Neutrophil (primary cell): ENCODE results near the gene TRMU.
A peak's percentile ranks its signal among the peaks of the same experiment; 100 is the strongest.

Experiments used
- H3K27ac ChIP-seq: fragments of 200-600 bp; sonication (generic); 2 replicates; pipeline ENCODE4 v1.5.1; 2016; ENCODE audit warnings: mild to moderate bottlenecking, moderate library complexity
- H3K27me3 ChIP-seq: fragments of 200-600 bp; sonication (generic); 2 replicates; pipeline ENCODE4 v1.6.0; 2016; ENCODE audit warnings: mild to moderate bottlenecking
- H3K36me3 ChIP-seq: fragments of 200-600 bp; sonication (generic); 2 replicates; pipeline ENCODE4 v1.5.1; 2017
- H3K4me1 ChIP-seq, 2 experiments: fragments of 200-600 bp in 1 of 2; sonication (generic) in 1 of 2; 1 replicate in 1 of 2; 2 replicates in 1 of 2; pipeline versions ENCODE4 v1.5.1 to v1.6.1; 2013 to 2016; ENCODE audit warnings: low read depth in 1 of 2, low read length in 1 of 2, mild to moderate bottlenecking in 1 of 2, moderate library complexity in 1 of 2; ENCODE audit not compliant: control insufficient read depth in 1 of 2, insufficient read depth in 1 of 2
- H3K4me3 ChIP-seq, 2 experiments: fragments of 200-600 bp in 1 of 2; sonication (generic) in 1 of 2; 1 replicate in 1 of 2; 2 replicates in 1 of 2; pipeline ENCODE4 v1.5.1; 2013 to 2016; ENCODE audit warnings: low read depth in 1 of 2, low read length in 1 of 2, mild to moderate bottlenecking in 1 of 2, moderate library complexity in 1 of 2
- H3K9me3 ChIP-seq: fragments of 200-600 bp; sonication (generic); 2 replicates; pipeline ENCODE4 v1.5.1; 2016
- CTCF ChIP-seq: fragments of 200-600 bp; sonication (generic); IDR thresholded peaks from 2 replicates; pipeline ENCODE4 v1.5.1; 2016; ENCODE audit warnings: antibody characterized with exemption

Gene TRMU

GRCh38 chr22:46330426-46330825, 5.1 kb upstream of the TRMU start:
- Histone ChIP-seq H3K9me3 (no peaks in the 10 kb centered on the region), H3K36me3 (peaks cover 69% of the 10 kb centered on the region), H3K27me3 (no peaks in the 10 kb centered on the region), H3K4me1 (peaks cover 3 to 5% of the 10 kb centered on the region in 2 experiments), H3K4me3 (no peak overlapping the region), H3K27ac (no peak overlapping the region)
- TF ChIP-seq CTCF = no peak

DNA sequence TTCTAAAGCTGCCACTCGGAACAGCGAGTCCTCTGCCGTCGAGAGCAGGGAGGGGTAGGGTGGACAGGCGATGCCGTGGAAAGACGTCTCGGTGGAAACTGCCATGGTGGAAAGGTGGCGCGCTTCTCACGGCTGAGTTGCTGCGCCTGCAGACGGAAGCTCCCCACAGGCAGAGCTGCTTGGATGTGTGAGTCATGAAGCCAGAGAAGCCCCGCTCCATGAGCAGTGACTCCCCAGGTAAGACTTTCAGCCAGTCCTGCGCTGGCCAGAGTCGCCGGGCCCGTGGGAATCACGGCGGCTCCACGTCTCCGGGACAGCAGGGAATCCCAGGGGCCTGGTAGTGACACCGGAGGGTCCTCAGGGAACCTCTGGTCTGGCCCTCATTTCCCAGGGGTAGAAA, 4.0 kb upstream of the TRMU start:
- H3K36me3 ChIP-seq = peaks cover 59% of the 10 kb centered on the region

GRCh38 chr22:46336119-46337078, 885 bp downstream of the TRMU start:
- peaks cover 45% of the 10 kb centered on the region for H3K36me3 ChIP-seq
- peaks cover 12 to 16% of the 10 kb centered on the region in 2 experiments for H3K4me1 ChIP-seq
- peak overlapping the region; percentile 88 to 93 for H3K4me3 ChIP-seq
- TF ChIP-seq CTCF = no peak
- peak overlapping the region; percentile 79 for H3K27ac ChIP-seq
- H3K27me3 ChIP-seq = no peaks in the 10 kb centered on the region
- H3K9me3 ChIP-seq = no peaks in the 10 kb centered on the region

More for the DNA sequence above, 4.0 kb upstream of the TRMU start:
- no peaks in the 10 kb centered on the region for H3K27me3 ChIP-seq
- H3K27ac ChIP-seq = no peak overlapping the region
- H3K4me3 ChIP-seq = no peak overlapping the region
- TF ChIP-seq CTCF = no peak
- peaks cover 9 to 11% of the 10 kb centered on the region in 2 experiments for H3K4me1 ChIP-seq
- no peaks in the 10 kb centered on the region for H3K9me3 ChIP-seq

DNA sequence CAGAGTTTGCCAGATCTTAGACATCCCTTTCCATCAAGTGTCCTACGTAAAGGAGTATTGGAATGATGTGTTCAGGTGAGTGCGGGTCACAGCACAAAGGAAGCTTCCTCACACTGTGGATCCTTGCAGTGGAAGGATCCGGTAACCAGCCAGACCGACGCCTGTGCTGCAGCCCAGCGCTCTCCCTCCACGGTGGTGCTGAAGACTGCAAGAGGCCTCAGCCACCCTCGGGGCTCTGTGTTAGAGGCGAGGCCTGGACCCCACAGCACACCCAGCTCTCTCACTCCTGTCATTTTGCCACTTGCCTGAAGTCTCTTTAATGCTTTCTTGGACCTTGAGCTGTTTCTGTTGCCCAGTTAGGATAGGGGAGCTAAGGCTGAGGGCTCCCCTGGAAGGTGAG, 2.4 kb downstream of the TRMU start:
- TF ChIP-seq CTCF = no peak
- Histone ChIP-seq H3K4me1 (peaks cover 12 to 16% of the 10 kb centered on the region in 2 experiments), H3K9me3 (no peaks in the 10 kb centered on the region), H3K27me3 (no peaks in the 10 kb centered on the region), H3K36me3 (peaks cover 47% of the 10 kb centered on the region), H3K27ac (no peak overlapping the region), H3K4me3 (no peak overlapping the region)

DNA sequence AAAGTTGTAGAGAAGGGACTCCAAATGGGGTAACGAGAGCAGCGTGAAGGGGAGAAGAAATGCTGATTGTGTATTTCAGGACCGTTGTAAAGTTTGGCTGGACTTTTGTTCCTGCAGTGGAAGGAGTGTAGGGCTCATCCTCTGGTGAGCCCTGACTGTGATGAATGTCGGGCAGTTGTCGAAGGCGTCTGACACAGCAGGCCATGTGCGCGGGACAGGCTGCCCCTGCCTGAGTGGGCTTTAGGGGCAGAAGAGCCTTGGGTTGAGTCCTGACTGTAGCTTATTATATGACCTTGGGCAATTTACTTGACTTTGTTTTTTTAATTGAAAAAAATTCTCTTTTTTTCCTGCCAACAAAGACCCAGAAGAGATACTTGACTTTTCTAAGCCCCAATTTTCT, 3.1 kb downstream of the TRMU start:
- Histone ChIP-seq H3K4me1 (peaks cover 12 to 16% of the 10 kb centered on the region in 2 experiments), H3K27ac (no peak overlapping the region), H3K36me3 (peaks cover 53% of the 10 kb centered on the region), H3K4me3 (no peak overlapping the region), H3K9me3 (no peaks in the 10 kb centered on the region), H3K27me3 (no peaks in the 10 kb centered on the region)
- TF ChIP-seq CTCF = no peak
